HEK293 (cell line): ENCODE measurements around the gene REC8.

Experiments used
- CTCF ChIA-PET: fragments of 350-600 bp; formaldehyde crosslinking; extraction: SDS; loops from one replicate; lab custom pipeline; 2021; ENCODE audit warnings: antibody characterized with exemption; lab: Yijun Ruan, JAX
- POLR2A ChIA-PET: fragments of 300-600 bp; formaldehyde crosslinking; extraction: SDS; loops from one replicate; lab custom pipeline; 2020; ENCODE audit warnings: antibody characterized with exemption, inconsistent platforms; lab: Yijun Ruan, JAX
- H3K27ac ChIP-seq: fragments of 200-500 bp; sonication (Bioruptor generic); 2 replicates; pipeline ENCODE4 v1.5.1; 2014; ENCODE audit warnings: low read depth, low read length, control low read depth, inconsistent platforms; ENCODE audit errors: extremely low read depth
- H3K36me3 ChIP-seq, 2 experiments: fragments of 200-500 bp in 1 of 2; sonication (Bioruptor generic) in 1 of 2; 1 replicate in 1 of 2; 2 replicates in 1 of 2; pipeline ENCODE4 v1.5.1; 2014 to 2017; ENCODE audit warnings: inconsistent platforms in 2 of 2, low read length in 2 of 2; ENCODE audit not compliant: control insufficient read depth in 2 of 2, insufficient read depth in 1 of 2
- H3K4me1 ChIP-seq: fragments of 200-500 bp; sonication (Bioruptor generic); 2 replicates; pipeline ENCODE4 v1.5.1; 2014; ENCODE audit warnings: mild to moderate bottlenecking, low read length, inconsistent platforms; ENCODE audit not compliant: control insufficient read depth, insufficient read depth
- H3K4me3 ChIP-seq: 2 replicates; pipeline ENCODE4 v1.5.1; 2011; ENCODE audit warnings: low read depth, mild to moderate bottlenecking, control low read depth, low read length, moderate library complexity
- H3K9me3 ChIP-seq: fragments of 200-500 bp; sonication (Bioruptor generic); 2 replicates; pipeline ENCODE4 v1.5.1; 2014; ENCODE audit warnings: low read depth, low read length, inconsistent platforms; ENCODE audit not compliant: control insufficient read depth, insufficient read depth
- EGR2 ChIP-seq: fragments of 450-650 bp; formaldehyde crosslinking; IDR thresholded peaks from 2 replicates; pipeline ENCODE4 v1.5.1; 2016; ENCODE audit warnings: low read depth, missing biosample characterization, missing genetic modification characterization
- GFI1B ChIP-seq: fragments of 450-650 bp; formaldehyde crosslinking; IDR thresholded peaks from 2 replicates; pipeline ENCODE4 v1.5.1; 2016; ENCODE audit warnings: missing biosample characterization, missing genetic modification characterization
- GLIS1 ChIP-seq: fragments of 450-650 bp; formaldehyde crosslinking; IDR thresholded peaks from 2 replicates; pipeline ENCODE4 v1.5.1; 2016; ENCODE audit warnings: missing biosample characterization, missing genetic modification characterization
- MEIS1 ChIP-seq: sonication (generic); formaldehyde crosslinking; IDR thresholded peaks from 2 replicates; pipeline ENCODE4 v1.8.1; 2022; ENCODE audit warnings: missing genetic modification reagents, mild to moderate bottlenecking, borderline replicate concordance
- MZF1 ChIP-seq: fragments of 450-650 bp; formaldehyde crosslinking; IDR thresholded peaks from 2 replicates; pipeline ENCODE4 v1.5.1; 2017; ENCODE audit warnings: missing biosample characterization, missing genetic modification characterization, borderline replicate concordance
- PRDM4 ChIP-seq: fragments of 450-650 bp; formaldehyde crosslinking; IDR thresholded peaks from 2 replicates; pipeline ENCODE4 v1.5.1; 2017; ENCODE audit warnings: missing biosample characterization, missing genetic modification characterization
- REPIN1 ChIP-seq: fragments of 450-650 bp; formaldehyde crosslinking; IDR thresholded peaks from 2 replicates; pipeline ENCODE4 v1.5.1; 2017; ENCODE audit warnings: missing biosample characterization, missing genetic modification characterization, low read depth
- ZBTB1 ChIP-seq: fragments of 450-650 bp; formaldehyde crosslinking; IDR thresholded peaks from 2 replicates; pipeline ENCODE4 v1.5.1; 2016; ENCODE audit warnings: missing biosample characterization, missing genetic modification characterization
- ZBTB17 ChIP-seq: fragments of 450-650 bp; formaldehyde crosslinking; IDR thresholded peaks from 2 replicates; pipeline ENCODE4 v1.5.1; 2016; ENCODE audit warnings: missing biosample characterization, missing genetic modification characterization
- ZBTB21 ChIP-seq: fragments of 450-650 bp; formaldehyde crosslinking; IDR thresholded peaks from 2 replicates; pipeline ENCODE4 v1.5.1; 2017; ENCODE audit warnings: missing biosample characterization, missing genetic modification characterization
- ZFHX2 ChIP-seq: fragments of 450-650 bp; formaldehyde crosslinking; conservative IDR thresholded peaks from 2 replicates; pipeline ENCODE4 v1.5.1; 2016; ENCODE audit warnings: missing biosample characterization, missing genetic modification characterization
- ZFP69B ChIP-seq: fragments of 450-650 bp; formaldehyde crosslinking; IDR thresholded peaks from 2 replicates; pipeline ENCODE4 v1.5.1; 2016; ENCODE audit warnings: missing biosample characterization, missing genetic modification characterization
- ZNF274 ChIP-seq, 2 experiments: fragments of 200-500 bp in 1 of 2; fragments of 450-650 bp in 1 of 2; sonication (Bioruptor generic) in 1 of 2; formaldehyde crosslinking in 1 of 2; IDR thresholded peaks; 2 replicates each; pipeline versions ENCODE4 v1.5.1 to v1.6.1; 2014 to 2016; ENCODE audit warnings: borderline replicate concordance in 1 of 2, inconsistent platforms in 1 of 2, low read length in 1 of 2, missing biosample characterization in 1 of 2, missing genetic modification characterization in 1 of 2
- ZNF433 ChIP-seq: fragments of 450-650 bp; formaldehyde crosslinking; IDR thresholded peaks from 2 replicates; pipeline ENCODE4 v1.5.1; 2016; ENCODE audit warnings: missing biosample characterization, missing genetic modification characterization, low read depth
- ZNF561 ChIP-seq: fragments of 450-650 bp; IDR thresholded peaks from 2 replicates; pipeline ENCODE4 v1.5.1; 2018; ENCODE audit warnings: missing biosample characterization, missing genetic modification characterization, borderline replicate concordance
- ZNF600 ChIP-seq: fragments of 450-650 bp; formaldehyde crosslinking; IDR thresholded peaks from 2 replicates; pipeline ENCODE4 v1.5.1; 2016; ENCODE audit warnings: missing biosample characterization, missing genetic modification characterization
- ZNF792 ChIP-seq: fragments of 450-650 bp; formaldehyde crosslinking; IDR thresholded peaks from 2 replicates; pipeline ENCODE4 v1.5.1; 2016; ENCODE audit warnings: missing biosample characterization, missing genetic modification characterization
- ZNF837 ChIP-seq: fragments of 450-650 bp; formaldehyde crosslinking; IDR thresholded peaks from 2 replicates; pipeline ENCODE4 v1.5.1; 2016; ENCODE audit warnings: missing biosample characterization, missing genetic modification characterization
- TF ChIP-seq, protein P1 (sequence below): fragments of 450-650 bp; formaldehyde crosslinking; optimal IDR thresholded peaks from 2 replicates; pipeline ENCODE3; 2016; ENCODE audit warnings: missing biosample characterization, mild to moderate bottlenecking, missing genetic modification characterization
- TF ChIP-seq, protein P2 (sequence below): fragments of 450-650 bp; formaldehyde crosslinking; IDR thresholded peaks from 2 replicates; pipeline ENCODE4 v1.5.1; 2017; ENCODE audit warnings: missing biosample characterization, mild to moderate bottlenecking, missing genetic modification characterization, moderate library complexity
- TF ChIP-seq, protein P3 (sequence below): fragments of 450-650 bp; formaldehyde crosslinking; IDR thresholded peaks from 2 replicates; pipeline ENCODE4 v1.5.1; 2017; ENCODE audit warnings: missing biosample characterization, missing genetic modification characterization
- TF ChIP-seq, protein P4 (sequence below): fragments of 450-650 bp; formaldehyde crosslinking; IDR thresholded peaks from 2 replicates; pipeline ENCODE4 v1.5.1; 2016; ENCODE audit warnings: missing biosample characterization, missing genetic modification characterization

REC8 gene

DNA sequence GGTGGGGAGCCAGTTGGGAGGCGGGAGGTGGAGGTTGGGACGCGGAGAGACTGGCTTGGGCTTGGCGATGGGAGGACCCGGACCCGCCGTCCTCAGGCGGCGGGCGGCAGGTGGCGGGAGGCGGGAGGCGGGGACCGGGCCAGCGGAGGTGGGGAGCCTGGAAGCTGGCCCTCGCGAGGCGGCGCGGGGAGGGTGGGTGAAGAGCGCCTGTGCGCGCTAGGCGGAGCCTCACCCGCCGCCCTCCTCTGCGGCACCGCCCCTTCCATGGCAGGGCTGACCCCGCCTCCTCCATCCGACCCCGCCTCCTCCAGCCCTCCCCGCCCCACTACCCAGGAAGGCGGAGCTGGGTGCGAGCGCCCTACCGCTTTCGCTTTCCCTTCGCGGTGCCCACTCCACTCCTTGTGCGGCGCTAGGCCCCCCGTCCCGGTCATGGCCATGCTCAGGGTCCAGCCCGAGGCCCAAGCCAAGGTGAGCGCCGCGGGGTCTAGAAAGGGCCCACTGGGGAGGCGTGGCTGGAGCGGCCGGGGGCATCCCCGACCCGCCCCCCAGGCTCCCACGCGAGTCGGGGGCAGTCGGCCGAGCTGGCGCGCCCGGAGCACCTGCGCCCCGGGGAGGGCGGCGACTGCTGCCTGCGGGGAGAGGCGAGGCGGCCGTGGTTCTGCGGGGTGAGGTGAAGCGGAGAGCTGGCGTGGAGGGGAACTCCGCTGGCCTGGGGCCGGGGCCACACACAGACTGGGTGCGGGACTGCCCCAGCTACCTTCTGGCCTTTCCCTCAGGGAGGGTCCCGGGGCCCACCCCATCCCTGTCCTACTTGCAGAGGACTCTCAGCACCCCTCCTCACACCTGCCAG, 35.8 kb upstream of the REC8 start, which contains the start of gene PSME1 (continued):
- peak; percentile 18; the same call in 1 of the 2 replicates for TF ChIP-seq ZFP69B (tag by site-specific recombination)
- TF ChIP-seq, protein P1, sequence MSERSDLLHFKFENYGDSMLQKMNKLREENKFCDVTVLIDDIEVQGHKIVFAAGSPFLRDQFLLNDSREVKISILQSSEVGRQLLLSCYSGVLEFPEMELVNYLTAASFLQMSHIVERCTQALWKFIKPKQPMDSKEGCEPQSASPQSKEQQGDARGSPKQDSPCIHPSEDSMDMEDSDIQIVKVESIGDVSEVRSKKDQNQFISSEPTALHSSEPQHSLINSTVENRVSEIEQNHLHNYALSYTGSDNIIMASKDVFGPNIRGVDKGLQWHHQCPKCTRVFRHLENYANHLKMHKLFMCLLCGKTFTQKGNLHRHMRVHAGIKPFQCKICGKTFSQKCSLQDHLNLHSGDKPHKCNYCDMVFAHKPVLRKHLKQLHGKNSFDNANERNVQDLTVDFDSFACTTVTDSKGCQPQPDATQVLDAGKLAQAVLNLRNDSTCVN (tag by site-specific recombination): peak; percentile 58
- peak; percentile 56; the same call in 1 of the 2 replicates for TF ChIP-seq PRDM4 (tag by site-specific recombination)
- peak; percentile 15; the same call in 1 of the 2 replicates for TF ChIP-seq ZNF561 (tag by site-specific recombination)
- TF ChIP-seq REPIN1 (tag by site-specific recombination): no peak
- TF ChIP-seq EGR2 (tag by site-specific recombination): peak; percentile 27
- TF ChIP-seq, protein P2, sequence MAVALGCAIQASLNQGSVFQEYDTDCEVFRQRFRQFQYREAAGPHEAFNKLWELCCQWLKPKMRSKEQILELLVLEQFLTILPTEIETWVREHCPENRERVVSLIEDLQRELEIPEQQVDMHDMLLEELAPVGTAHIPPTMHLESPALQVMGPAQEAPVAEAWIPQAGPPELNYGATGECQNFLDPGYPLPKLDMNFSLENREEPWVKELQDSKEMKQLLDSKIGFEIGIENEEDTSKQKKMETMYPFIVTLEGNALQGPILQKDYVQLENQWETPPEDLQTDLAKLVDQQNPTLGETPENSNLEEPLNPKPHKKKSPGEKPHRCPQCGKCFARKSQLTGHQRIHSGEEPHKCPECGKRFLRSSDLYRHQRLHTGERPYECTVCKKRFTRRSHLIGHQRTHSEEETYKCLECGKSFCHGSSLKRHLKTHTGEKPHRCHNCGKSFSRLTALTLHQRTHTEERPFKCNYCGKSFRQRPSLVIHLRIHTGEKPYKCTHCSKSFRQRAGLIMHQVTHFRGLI (tag by site-specific recombination): peak; percentile 81
- peak; percentile 7 for TF ChIP-seq ZNF600 (tag by site-specific recombination)
- TF ChIP-seq ZBTB1 (tag by site-specific recombination): 0 out of 2 replicates have a peak, but pooled peaks have one; percentile 7
- TF ChIP-seq, protein P3, sequence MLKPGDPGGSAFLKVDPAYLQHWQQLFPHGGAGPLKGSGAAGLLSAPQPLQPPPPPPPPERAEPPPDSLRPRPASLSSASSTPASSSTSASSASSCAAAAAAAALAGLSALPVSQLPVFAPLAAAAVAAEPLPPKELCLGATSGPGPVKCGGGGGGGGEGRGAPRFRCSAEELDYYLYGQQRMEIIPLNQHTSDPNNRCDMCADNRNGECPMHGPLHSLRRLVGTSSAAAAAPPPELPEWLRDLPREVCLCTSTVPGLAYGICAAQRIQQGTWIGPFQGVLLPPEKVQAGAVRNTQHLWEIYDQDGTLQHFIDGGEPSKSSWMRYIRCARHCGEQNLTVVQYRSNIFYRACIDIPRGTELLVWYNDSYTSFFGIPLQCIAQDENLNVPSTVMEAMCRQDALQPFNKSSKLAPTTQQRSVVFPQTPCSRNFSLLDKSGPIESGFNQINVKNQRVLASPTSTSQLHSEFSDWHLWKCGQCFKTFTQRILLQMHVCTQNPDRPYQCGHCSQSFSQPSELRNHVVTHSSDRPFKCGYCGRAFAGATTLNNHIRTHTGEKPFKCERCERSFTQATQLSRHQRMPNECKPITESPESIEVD (tag by site-specific recombination): no peak
- TF ChIP-seq ZNF433: no peak
- no peak for TF ChIP-seq GFI1B (tag by site-specific recombination)

GRCh38 chr14:24136684-24137528, 35.0 kb upstream of the REC8 start:
- POLR2A ChIA-PET: interaction anchor here (0.6 to 7.3 kb wide), 14 partner anchors 10 to 171 kb away, joined by 3 to 163 read pairs (median 8); partner anchors contain the start of genes CIDEB, DCAF11, IPO4 and IRF9
- H3K4me1 ChIP-seq: peaks cover 4% of the 10 kb centered on the region; the same call in 1 of the 2 replicates
- peak overlapping the region; percentile 90; the same call in 1 of the 2 replicates for H3K27ac ChIP-seq
- H3K9me3 ChIP-seq: no peaks in the 10 kb centered on the region
- CTCF ChIA-PET: interaction anchor here (0.6 to 1.2 kb wide), 5 partner anchors 9 to 295 kb away, joined by 3 to 4 read pairs (median 3); partner anchors contain the start of genes IRF9 and PSME2
- peaks cover 11 to 27% of the 10 kb centered on the region in 2 experiments for H3K36me3 ChIP-seq
- peak overlapping the region; percentile 92 for H3K4me3 ChIP-seq
- TF ChIP-seq MZF1 (no peak), GLIS1 (tag by site-specific recombination) (no peak; the same call in 1 of the 2 replicates), ZBTB17 (tag by site-specific recombination) (0 out of 2 replicates have a peak, but pooled peaks have one; percentile 31), ZFHX2 (no peak), ZNF274 (IDR thresholded peaks at IDR 0.05; ENCODE audit: low read length) (no peak), ZNF274 (tag by site-specific recombination; IDR thresholded peaks at IDR 0.05; ENCODE audit: borderline replicate concordance) (no peak), ZNF792 (no peak), ZBTB21 (tag by site-specific recombination) (no peak), ZNF837 (tag by site-specific recombination) (no peak), MEIS1 (CRISPR knock-in tag) (no peak)
- TF ChIP-seq, protein P4, sequence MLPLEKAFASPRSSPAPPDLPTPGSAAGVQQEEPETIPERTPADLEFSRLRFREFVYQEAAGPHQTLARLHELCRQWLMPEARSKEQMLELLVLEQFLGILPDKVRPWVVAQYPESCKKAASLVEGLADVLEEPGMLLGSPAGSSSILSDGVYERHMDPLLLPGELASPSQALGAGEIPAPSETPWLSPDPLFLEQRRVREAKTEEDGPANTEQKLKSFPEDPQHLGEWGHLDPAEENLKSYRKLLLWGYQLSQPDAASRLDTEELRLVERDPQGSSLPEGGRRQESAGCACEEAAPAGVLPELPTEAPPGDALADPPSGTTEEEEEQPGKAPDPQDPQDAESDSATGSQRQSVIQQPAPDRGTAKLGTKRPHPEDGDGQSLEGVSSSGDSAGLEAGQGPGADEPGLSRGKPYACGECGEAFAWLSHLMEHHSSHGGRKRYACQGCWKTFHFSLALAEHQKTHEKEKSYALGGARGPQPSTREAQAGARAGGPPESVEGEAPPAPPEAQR (tag by site-specific recombination): no peak
